ENCODE data around the gene ZNF653. TPM values are rescaled to one million over a fixed set of nuclear protein-coding genes. Genes with fewer than 3 reads are reported as not detected.

Gene ZNF653
- total and polyA plus RNA-seq, 9 of the 15 experiments (the other 6 are each of a cell fraction or from before 2014, with no cell fraction given) = 1.6 to 8.0 (median 4.2) TPM; not detected in 2

GRCh38 chr19:11435057-11435832 is 70.4 kb downstream of the ZNF653 start, which contains the start of the genes ODAD3 and PRKCSH (continued):
- TF ChIP-seq, protein P1, sequence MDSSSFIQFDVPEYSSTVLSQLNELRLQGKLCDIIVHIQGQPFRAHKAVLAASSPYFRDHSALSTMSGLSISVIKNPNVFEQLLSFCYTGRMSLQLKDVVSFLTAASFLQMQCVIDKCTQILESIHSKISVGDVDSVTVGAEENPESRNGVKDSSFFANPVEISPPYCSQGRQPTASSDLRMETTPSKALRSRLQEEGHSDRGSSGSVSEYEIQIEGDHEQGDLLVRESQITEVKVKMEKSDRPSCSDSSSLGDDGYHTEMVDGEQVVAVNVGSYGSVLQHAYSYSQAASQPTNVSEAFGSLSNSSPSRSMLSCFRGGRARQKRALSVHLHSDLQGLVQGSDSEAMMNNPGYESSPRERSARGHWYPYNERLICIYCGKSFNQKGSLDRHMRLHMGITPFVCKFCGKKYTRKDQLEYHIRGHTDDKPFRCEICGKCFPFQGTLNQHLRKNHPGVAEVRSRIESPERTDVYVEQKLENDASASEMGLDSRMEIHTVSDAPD (CRISPR knock-in tag; IDR thresholded peaks at IDR 0.05) = no peak
- TF ChIP-seq RERE (CRISPR knock-in tag; IDR thresholded peaks at IDR 0.05; ENCODE audit: borderline replicate concordance) = no peak
- TF ChIP-seq, protein P2, sequence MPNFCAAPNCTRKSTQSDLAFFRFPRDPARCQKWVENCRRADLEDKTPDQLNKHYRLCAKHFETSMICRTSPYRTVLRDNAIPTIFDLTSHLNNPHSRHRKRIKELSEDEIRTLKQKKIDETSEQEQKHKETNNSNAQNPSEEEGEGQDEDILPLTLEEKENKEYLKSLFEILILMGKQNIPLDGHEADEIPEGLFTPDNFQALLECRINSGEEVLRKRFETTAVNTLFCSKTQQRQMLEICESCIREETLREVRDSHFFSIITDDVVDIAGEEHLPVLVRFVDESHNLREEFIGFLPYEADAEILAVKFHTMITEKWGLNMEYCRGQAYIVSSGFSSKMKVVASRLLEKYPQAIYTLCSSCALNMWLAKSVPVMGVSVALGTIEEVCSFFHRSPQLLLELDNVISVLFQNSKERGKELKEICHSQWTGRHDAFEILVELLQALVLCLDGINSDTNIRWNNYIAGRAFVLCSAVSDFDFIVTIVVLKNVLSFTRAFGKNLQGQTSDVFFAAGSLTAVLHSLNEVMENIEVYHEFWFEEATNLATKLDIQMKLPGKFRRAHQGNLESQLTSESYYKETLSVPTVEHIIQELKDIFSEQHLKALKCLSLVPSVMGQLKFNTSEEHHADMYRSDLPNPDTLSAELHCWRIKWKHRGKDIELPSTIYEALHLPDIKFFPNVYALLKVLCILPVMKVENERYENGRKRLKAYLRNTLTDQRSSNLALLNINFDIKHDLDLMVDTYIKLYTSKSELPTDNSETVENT (CRISPR knock-in tag; IDR thresholded peaks at IDR 0.05) = no peak
- no peak for TF ChIP-seq CCAR2 (IDR thresholded peaks at IDR 0.05; ENCODE audit: low read depth, low read length)
- TF ChIP-seq, protein P3, sequence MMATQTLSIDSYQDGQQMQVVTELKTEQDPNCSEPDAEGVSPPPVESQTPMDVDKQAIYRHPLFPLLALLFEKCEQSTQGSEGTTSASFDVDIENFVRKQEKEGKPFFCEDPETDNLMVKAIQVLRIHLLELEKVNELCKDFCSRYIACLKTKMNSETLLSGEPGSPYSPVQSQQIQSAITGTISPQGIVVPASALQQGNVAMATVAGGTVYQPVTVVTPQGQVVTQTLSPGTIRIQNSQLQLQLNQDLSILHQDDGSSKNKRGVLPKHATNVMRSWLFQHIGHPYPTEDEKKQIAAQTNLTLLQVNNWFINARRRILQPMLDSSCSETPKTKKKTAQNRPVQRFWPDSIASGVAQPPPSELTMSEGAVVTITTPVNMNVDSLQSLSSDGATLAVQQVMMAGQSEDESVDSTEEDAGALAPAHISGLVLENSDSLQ (IDR thresholded peaks at IDR 0.05) = peak; percentile 96
- TF ChIP-seq, protein P4, sequence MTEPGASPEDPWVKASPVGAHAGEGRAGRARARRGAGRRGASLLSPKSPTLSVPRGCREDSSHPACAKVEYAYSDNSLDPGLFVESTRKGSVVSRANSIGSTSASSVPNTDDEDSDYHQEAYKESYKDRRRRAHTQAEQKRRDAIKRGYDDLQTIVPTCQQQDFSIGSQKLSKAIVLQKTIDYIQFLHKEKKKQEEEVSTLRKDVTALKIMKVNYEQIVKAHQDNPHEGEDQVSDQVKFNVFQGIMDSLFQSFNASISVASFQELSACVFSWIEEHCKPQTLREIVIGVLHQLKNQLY (CRISPR knock-in tag; conservative IDR thresholded peaks at IDR 0.05) = no peak
- TF ChIP-seq UBTF (IDR thresholded peaks at IDR 0.05; ENCODE audit: borderline replicate concordance in 1 of 2, low read depth in 2 of 2, low read length in 2 of 2) = no peak
- TF ChIP-seq DMBX1 (CRISPR knock-in tag; IDR thresholded peaks at IDR 0.05; ENCODE audit: borderline replicate concordance) = peak; percentile 85; the same call in 1 of the 2 replicates
- TF ChIP-seq ZNF76 (CRISPR knock-in tag; IDR thresholded peaks at IDR 0.05; ENCODE audit: borderline replicate concordance) = no peak
- TF ChIP-seq SAP30 (IDR thresholded peaks at IDR 0.05; ENCODE audit: borderline replicate concordance, insufficient read depth, low read depth, low read length, poor library complexity, severe bottlenecking) = peak; percentile 93

All from K562 (cell line).